NOMO-1 treated with DMSO at 0.1 percent for 48 hours (cell line): ENCODE measurements around the gene SPRR2B.
"Not testable (repeated sequence)": the region's sequence is repeated elsewhere in the genome, so short reads cannot be mapped to it uniquely, and the experiment has no call there.

Source experiments
- DNase-seq: peaks from one replicate; lab custom pipeline; 2025; ENCODE audit not compliant: unreplicated experiment; lab: John Stamatoyannopoulos, UW

SPRR2B gene

DNA sequence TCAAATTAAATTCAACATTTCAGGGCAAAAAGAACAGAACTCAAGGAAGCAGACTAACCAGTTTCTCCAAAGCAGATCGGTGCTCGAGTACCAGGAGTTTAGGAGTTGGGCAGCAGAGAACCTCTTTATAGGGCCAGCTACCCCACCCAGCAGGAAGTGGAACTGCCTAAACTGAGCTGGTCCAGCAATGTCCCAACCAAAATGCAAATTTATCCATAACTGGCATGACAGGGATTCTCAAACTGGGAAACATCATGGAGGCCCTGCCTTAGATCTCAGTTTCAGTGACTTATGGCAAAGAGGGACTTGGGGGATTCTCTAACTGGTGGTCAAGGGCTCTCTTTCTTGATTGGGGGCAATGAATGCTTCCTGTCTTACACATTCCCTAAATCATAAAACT is at the start of gene SPRR2B:
Gene SPRR2B, minus strand, starts transcription at position 101 of the 400 bp plus-strand sequence. CDS start 772 bp downstream, outside the sequence.
- DNase-seq = no peak

DNA sequence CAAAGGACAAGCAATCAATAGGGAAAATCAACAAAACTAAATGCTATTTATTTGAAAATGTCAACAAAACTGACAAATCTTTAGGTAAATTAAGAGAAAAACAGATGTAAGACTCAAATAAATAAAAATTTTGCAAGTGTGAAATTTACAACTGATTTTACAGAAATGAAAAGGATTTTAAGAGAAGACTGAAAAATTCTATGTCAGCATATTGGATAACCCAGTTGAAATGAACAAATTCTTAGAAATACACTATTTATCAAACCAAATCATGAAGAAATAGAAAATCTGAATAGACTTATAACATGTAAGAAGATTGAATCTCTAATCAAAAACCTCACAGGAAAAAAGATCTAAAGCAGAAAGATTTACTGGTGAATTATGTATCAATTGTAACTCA is 49.5 kb upstream of the SPRR2B start:
- DNase-seq = no peak

DNA sequence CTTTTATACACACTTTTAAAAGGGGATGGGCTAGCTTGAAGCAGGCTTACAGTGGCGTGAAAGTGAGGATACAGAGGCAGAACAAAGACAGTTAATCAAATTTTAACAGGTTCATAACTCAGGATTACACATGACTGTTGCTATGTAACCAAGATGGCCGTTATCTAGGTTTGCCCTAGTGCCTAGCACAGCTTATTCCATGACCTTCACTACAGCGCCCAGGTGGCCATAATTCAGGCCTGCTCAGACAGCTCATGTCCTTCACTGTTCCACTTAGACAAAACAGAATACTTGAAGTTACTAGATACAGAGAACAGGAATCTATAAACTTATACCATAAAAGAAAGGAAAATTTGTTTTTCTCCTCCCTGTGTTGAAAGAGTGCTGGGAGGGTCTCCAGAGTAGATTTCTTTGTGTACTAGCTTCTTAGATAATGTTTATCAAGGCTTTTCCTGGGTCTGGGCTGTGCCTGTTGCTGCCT is 48.1 kb upstream of the SPRR2B start:
- no peak for DNase-seq

DNA sequence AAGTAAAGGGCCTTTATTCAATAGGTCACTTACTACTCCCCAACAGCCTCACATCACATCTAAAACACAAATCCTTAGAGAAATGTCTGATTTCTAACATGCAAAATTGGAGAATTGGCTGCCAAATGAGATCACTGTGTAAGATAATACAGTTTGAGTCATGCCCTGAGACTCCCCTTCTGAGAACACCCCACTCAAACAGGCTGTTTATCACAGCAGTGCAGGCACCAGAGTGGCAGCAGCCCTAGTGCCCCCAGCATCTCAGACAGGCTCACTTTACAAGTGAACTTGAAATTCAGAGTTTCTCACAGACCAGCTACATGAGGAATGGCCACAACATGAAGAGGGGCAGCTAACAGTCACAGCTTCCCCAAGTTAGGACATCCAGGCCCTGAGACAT is 43.9 kb upstream of the SPRR2B start:
- DNase-seq = not testable (repeated sequence)

DNA sequence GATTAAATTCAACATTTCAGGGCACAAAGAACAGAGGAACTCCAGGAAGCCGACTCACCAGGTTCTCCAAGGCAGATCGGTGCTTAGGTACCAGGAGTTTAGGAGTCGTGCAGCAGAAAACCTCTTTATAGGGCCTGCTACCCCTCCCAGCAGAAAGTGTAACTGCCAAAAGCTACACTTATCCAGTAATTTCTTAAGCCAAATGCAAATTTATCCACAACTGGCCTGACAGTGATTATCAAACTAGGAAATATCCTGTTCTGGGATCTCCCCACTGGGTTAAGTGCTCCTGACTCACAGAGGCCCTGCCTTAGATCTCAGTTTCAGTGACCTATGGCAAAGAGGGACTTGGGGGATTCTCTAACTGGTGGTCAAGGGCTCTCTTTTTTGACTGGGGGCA is 42.0 kb upstream of the SPRR2B start, which contains the start of gene SPRR2F:
Gene SPRR2F, minus strand, starts transcription at position 101 of the 400 bp plus-strand sequence. CDS start 783 bp downstream, outside the sequence.
- DNase-seq = no peak

DNA sequence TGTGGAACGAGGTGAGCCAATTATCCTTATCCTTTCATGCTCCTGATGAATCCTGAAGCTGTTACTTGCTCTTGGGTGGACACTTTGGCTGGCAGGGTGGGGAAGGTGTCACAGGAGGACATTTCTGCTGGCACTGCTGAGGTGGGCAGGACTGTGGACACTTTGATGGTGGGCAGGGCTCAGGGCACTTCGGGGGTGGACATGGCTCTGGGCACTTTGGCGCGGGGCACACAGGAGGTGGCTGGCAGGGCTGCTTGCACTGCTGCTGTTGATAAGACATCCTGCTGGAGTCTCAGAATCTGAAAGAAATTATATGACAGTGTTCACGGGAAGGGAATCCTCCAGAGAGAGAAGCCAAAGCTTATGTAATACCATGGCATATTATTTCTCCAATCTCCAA is 41.0 kb upstream of the SPRR2B start:
- DNase-seq = not testable (repeated sequence)

DNA sequence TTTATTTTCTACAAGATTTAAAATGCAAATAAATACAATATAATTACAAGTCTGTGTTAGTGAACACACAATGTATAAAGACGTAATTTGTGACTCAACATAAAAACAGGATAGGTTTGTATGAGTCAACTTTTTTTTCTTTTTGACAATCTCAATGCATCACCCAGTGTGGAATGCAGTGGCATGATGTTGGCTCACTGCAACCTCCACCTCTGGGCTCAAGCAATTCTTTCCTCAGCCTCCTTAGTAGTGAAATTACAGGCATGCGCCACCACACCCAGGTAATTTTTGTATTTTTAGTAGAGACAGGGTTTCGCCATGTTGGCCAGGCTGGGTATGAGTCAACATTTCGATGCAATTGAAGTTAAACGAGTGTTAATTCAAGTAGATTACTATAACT is 28.8 kb upstream of the SPRR2B start:
- DNase-seq = no peak

DNA sequence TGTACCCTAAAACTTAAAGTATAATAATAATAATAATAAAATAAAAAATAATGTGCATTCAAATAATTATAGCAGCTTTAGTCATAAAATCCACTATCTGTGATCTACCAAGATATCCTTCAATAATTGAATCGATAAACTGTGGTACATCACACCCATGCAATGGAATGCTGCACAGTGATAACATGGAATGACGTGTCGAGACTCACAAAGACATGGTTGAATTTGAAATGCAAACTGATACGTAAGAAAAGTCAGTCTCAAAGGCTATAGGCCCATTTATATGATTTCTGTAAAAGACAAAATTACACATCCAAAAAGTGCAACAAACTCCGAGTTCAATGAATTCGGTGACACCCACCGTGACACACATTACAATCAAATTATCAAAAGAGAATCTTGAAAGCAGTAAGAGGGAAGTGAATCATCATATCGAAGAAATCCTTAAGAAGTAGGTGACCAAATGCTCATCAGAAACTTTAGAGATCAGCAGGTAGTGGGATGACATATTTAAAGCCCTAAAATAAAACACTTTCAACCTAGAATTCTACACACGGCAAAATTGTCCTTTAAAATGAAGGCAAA is 28.1 kb upstream of the SPRR2B start:
- DNase-seq = no peak

DNA sequence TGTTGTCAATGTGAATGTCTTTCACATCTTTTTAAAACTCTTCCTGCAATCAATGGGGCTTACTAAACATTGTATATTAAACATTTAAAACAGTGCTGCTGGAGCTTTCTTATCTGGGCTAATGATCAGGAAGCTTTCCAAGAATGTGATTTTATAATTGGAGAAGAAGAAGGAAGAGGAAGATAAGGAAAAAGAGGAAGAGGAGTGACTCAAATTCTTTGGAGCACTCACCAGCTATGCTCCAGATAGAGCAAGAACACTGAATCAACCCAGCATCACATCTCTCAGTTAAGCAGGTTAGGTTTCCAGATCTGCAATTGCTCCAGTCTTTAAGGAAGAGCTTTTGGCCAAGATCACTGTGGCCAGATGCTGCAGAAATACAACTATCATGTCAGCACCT is 24.4 kb upstream of the SPRR2B start:
- no peak for DNase-seq

DNA sequence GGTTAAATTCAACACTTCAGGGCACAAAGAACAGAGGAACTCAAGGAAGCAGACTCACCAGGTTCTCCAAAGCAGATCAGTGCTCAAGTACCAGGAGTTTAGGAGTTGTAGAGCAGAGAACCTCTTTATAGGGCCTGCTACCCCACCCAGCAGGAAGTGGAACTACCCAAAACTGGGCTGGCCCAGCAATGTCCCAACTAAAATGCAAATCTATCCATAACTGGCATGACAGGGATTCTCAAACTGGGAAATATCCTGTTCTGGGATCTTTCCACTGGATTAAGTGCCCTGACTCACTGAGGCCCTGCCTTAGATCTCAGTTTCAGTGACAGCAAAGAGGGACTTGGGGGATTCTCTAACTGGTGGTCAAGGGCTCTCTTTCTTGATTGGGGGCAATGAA is 23.0 kb upstream of the SPRR2B start, which contains the start of gene SPRR2E:
Gene SPRR2E, minus strand, starts transcription at position 101 of the 400 bp plus-strand sequence. CDS start 775 bp downstream, outside the sequence.
- DNase-seq = no peak

DNA sequence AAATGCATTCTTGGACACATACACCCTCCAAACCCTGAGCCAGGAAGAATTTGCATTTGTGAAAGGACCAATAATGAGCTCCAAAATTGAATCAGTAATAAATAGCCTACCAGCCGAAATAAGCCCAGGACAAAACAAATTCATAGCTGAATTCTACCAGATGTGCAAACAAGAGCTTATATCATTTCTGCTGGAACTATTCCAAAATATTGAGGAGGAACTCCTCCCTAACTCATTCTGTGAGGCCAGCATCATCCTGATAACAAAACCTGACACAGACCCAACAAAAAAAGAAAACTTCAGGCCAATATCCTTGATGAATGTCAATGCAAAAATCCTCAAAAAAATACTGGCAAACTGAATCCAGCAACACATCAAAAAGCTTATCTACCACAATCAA is 16.2 kb upstream of the SPRR2B start:
- no peak for DNase-seq

DNA sequence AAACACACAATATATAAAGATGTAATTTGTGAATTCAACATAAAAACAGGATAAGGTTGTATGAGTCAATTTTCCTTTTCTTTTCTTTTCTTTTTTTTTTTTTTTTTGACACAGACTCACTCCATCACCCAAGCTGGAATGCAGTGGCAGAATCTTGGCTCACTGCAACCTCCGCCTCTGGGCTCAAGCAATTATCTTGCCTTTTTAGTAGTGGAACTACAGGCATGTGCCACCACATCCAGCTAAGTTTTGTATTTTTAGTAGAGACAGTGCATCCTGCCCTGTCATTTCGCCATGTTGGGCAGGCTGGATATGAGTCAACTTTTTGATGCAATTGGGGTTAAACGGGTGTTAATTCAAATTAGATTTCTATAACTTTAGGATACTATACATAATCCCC is 10.3 kb upstream of the SPRR2B start:
- DNase-seq = no peak

DNA sequence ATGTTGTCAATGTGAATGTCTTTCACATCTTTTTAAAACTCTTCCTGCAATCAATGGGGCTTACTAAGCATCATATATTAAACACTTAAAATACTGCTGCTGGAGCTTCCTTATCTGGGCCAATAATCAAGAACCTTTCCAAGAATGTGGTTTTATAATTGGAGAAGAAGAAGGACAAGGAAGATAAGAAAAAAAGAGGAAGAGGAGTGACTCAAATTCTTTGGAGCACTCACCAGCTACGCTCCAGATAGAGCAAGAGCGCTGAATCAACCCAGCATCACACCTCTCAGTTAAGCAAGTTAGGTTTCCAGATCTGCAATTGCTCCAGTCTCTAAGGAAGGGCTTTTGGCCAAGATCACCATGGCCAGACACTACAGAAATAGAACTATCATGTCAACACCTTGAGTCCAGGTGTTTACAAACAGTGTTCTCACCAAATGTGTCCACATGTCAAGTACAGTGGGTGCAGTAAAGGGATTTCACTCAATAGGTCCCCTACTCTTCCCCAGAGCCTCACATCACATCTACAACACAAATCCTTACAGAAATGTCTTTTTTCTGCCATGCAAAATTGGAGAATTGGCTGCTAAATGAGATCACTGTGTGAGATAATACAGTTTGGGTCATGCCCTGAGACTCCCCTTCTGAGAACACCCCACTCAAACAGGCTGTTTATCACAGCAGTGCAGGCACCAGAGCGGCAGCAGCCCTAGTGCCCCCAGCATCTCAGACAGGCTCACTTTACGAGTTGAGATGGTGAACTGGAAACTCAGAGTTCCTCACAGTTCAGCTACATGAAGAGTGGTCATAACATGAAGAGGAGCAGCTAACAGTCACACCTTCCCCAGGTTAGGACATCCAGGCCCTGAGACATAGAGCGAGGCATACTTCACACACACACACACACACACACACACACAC is 1.7 kb upstream of the SPRR2B start:
- no peak for DNase-seq

DNA sequence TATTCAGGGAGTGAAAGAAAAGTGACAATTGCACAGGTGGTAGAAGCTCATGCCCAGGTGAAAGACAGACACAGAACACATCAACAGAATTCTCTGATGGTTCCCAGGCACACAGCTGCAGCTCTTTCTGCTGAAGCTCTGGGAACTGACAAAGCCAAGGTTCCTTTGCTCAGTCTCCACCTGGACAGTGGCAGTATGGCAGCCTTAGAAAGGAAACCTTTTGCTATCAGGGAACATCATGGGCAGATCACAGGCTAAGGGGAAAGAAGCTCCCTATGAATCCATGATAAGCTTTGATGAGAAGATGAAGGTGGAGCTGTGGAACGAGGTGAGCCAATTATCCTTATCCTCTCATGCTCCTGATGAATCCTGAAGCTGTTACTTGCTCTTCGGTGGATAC is 1.2 kb downstream of the SPRR2B start:
- DNase-seq = no peak

DNA sequence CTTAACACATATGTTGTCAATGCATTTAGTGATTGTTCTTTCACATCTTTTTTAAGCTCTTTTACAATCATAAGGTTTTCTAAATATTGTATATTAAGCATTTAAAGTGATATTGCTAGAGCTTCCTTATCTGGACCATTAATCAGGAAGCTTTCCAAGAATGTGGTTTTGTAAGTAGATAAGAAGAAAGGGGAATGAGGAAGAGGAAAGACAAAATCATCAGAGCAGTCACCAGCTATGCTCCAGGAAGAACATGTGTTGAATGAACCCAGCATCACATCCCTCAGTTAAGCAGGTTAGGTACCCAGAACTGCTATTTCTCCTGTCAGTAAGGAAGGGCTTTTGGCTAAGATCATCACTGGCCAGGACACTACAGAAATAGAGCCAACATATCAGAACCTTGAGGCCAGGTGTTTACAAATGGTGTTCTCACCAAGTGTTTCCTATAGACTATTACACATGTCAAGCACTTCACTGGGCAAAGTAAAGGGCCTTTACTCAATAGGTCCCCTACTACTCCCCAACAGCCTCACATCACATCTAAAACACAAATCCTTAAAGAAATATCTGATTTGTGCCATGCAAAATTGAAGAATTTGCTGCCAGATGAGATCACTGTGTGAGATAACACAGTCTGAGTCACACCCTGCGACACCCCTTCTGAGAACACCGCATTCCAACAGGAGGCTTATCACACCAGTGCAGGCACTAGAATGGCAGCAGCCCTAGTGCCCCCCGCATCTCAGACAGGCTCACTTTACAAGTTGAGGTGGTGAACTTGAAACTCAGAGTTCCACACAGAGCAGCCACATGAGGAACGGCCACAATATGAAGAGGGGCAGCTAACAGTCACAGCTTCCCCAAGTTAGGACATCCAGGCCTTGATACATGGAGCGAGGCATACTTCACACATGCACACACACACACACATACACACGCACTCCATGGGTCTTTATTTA is 12.3 kb downstream of the SPRR2B start:
- no peak for DNase-seq

DNA sequence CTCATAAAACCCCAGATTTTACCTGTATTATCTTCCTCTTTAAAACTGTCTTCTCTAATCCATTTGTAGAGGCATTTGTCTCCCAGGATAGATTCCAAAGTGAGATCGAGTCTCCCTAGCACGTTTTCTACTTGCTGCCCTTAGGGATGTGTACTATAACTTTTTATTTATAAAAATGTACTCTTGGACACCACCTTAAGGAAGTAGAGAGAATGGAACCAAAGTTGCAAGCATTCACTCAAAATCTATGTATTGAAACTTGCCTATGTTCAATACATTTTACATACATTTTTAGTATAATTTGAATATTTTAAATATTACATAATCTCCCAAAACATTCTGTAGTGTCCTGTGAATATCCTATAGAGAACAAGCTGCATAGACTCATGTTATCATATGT is 13.3 kb downstream of the SPRR2B start:
- no peak for DNase-seq

DNA sequence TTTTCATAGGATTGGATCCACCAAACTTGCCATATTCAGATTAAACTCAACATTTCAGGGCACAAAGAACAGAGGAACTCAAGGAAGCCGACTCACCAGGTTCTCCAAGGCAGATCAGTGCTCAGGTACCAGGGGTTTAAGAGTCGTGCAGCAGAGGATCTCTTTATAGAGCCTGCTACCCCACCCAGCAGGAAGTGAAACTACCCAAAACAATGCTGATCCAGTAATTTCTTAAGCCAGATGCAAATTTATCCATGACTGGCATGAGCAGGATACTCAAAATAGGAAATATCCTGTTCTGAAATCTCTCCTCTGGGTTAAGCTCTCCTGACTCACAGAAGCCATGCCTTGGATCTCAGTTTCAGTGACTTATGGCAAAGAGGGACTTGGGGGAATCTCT is 14.0 kb downstream of the SPRR2B start, which contains the start of gene SPRR2A:
Gene SPRR2A, minus strand, starts transcription at position 138 of the 400 bp plus-strand sequence. CDS start 777 bp downstream, outside the sequence.
- peak; percentile 37 for DNase-seq

DNA sequence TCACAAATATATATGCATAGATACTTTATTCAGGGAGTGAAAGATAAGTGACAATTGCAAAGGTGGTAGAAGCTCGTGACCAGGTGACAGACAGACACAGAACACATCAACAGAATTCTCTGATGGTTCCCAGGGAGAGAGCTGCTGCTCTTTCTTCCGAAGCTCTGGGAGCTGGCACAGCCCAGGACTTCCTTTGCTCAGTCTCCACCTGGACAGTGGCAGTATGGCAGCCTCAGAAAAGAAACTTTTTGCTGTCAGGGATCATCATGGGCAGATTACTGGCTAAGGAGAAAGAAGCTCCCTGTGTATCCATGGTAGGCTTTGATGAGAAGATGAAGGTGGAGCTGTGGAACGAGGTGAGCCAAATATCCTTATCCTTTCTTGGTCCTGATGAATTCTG is 15.3 kb downstream of the SPRR2B start:
- DNase-seq = not testable (repeated sequence)

DNA sequence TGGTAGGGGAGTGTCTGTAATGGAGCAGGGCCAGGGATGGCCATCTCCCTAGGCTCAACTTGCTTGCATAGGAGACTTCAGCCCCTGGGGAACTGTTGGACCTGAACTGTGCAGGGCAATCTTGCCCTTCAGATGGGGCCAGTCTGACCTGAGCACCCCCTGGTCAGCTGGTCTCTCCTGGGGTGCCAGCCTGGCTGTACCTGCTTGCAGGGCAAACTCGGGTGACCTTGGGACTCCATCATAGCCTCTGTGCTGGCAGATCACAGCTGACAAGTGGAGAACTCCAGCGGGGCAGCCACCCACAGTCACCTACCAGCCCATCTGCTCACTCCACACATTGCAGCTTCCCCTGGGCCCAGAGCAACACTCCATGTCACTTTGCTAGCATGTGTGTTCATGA is 22.2 kb downstream of the SPRR2B start:
- no peak for DNase-seq

DNA sequence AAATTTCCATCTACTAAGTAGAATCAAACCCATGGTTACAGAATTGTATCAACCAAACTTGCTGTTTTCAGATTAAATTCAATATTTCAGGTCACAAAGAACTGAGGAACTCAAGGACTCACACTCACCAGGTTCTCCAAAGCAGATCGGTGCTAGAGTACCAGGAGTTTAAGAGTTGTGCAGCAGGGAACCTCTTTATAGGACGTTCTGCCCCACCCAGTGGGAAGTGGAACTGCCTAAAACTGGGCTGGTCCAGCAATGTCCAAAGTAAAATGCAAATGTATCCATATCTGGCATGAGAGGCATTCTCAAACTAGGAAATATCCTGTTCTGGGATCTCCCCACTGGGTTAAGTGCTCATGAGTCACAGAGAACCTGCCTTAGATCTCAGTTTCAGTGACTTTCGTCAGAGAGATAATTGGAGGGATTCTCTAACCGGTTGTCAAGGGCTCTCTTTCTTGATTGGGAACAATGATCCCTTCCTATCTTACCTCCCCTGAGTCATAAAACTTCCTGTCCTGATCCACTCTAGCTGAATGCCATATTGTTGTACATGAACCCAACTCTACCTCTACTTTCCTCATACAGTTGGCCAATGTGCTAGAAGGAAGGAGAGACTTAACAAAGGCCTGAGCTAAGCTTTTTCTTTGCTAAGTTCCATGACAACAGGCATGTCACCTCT is 30.3 kb downstream of the SPRR2B start, which contains the start of gene SPRR2D:
Gene SPRR2D, minus strand, starts transcription at position 171 of the 682 bp plus-strand sequence. CDS start 774 bp downstream, outside the sequence.
- DNase-seq = no peak
